GM23338 (cell line): ENCODE measurements around the gene CPNE5. TPM values are rescaled to one million over a fixed set of nuclear protein-coding genes. Genes with fewer than 3 reads are reported as not detected.

ENCODE experiments used
- ATAC-seq: fragments of 200-7000 bp; cut with Tn5 transposase; 3 replicates; pipeline ENCODE4 v1.9.1; 2020
- DNase-seq: peaks from one replicate; pipeline ENCODE4 v3.0.0-alpha.2; 2015; ENCODE audit warnings: low spot score
- H2AFZ ChIP-seq: fragments of 200-600 bp; sonication (generic); 2 replicates; pipeline ENCODE4 v1.8.0; 2016; ENCODE audit warnings: antibody characterized with exemption, mild to moderate bottlenecking, moderate library complexity
- H3F3A ChIP-seq: fragments of 200-600 bp; sonication (generic); replicated peaks from 2 replicates; pipeline ENCODE4 v1.8.0; 2017; ENCODE audit warnings: antibody characterized with exemption, mixed run types, low read depth
- H3K27ac ChIP-seq: fragments of 200-600 bp; sonication (generic); 2 replicates; pipeline ENCODE4 v1.6.1; 2016; ENCODE audit warnings: low read depth
- H3K27me3 ChIP-seq: fragments of 200-600 bp; sonication (generic); 2 replicates; pipeline ENCODE4 v1.8.0; 2016; ENCODE audit warnings: mild to moderate bottlenecking, mixed run types, moderate library complexity; ENCODE audit not compliant: insufficient read depth
- H3K36me3 ChIP-seq: fragments of 200-600 bp; sonication (generic); 2 replicates; pipeline ENCODE4 v1.8.0; 2016; ENCODE audit warnings: mild to moderate bottlenecking; ENCODE audit not compliant: insufficient read depth
- H3K4me1 ChIP-seq: fragments of 200-600 bp; sonication (generic); 2 replicates; pipeline ENCODE4 v1.8.0; 2016; ENCODE audit warnings: mild to moderate bottlenecking, moderate library complexity; ENCODE audit not compliant: insufficient read depth
- H3K4me2 ChIP-seq: fragments of 200-600 bp; sonication (generic); 2 replicates; pipeline ENCODE4 v1.7.1; 2017; ENCODE audit warnings: mixed run types
- H3K4me3 ChIP-seq: fragments of 200-600 bp; sonication (generic); 2 replicates; pipeline ENCODE4 v1.6.1; 2016; ENCODE audit warnings: mixed run types
- H3K79me2 ChIP-seq: fragments of 200-600 bp; sonication (generic); replicated peaks from 2 replicates; pipeline ENCODE4 v1.8.0; 2017; ENCODE audit warnings: mild to moderate bottlenecking; ENCODE audit not compliant: insufficient read depth
- H3K9me2 ChIP-seq: fragments of 200-600 bp; sonication (generic); 2 replicates; pipeline ENCODE4 v1.8.0; 2017; ENCODE audit not compliant: insufficient read depth
- H4K20me1 ChIP-seq: fragments of 200-600 bp; sonication (generic); replicated peaks from 2 replicates; pipeline ENCODE4 v1.8.0; 2017; ENCODE audit warnings: mild to moderate bottlenecking; ENCODE audit not compliant: insufficient read depth
- H3K27ac Mint-ChIP-seq: 2 replicates; pipeline ENCODE4 v1.8.0; 2020; ENCODE audit warnings: inconsistent platforms, mild to moderate bottlenecking, moderate library complexity, mixed read lengths
- H3K27me3 Mint-ChIP-seq: 3 replicates; pipeline ENCODE4 v1.8.0; 2022; ENCODE audit warnings: low read depth, mild to moderate bottlenecking, moderate library complexity, mixed read lengths, inconsistent platforms; ENCODE audit not compliant: insufficient read depth, poor library complexity
- H3K36me3 Mint-ChIP-seq: 3 replicates; pipeline ENCODE4 v1.8.0; 2021; ENCODE audit warnings: low read depth, mild to moderate bottlenecking, inconsistent platforms, moderate library complexity, mixed read lengths
- H3K4me1 Mint-ChIP-seq: 3 replicates; pipeline ENCODE4 v1.8.0; 2020; ENCODE audit warnings: mild to moderate bottlenecking, inconsistent platforms, mixed read lengths
- H3K4me3 Mint-ChIP-seq: 3 replicates; pipeline ENCODE4 v1.8.0; 2021; ENCODE audit warnings: moderate library complexity, mild to moderate bottlenecking, inconsistent platforms, mixed read lengths
- H3K9me3 Mint-ChIP-seq: 3 replicates; pipeline ENCODE4 v1.8.0; 2020; ENCODE audit warnings: moderate library complexity, mild to moderate bottlenecking, inconsistent platforms, mixed read lengths
- CREB1 ChIP-seq: fragments of 250-450 bp; sonication (Bioruptor Pico); IDR thresholded peaks from 2 replicates; pipeline ENCODE4 v1.5.0; 2020; ENCODE audit warnings: low read depth, mild to moderate bottlenecking, moderate library complexity
- EZH2 ChIP-seq: fragments of 200-600 bp; sonication (generic); IDR thresholded peaks from one replicate; pipeline ENCODE4 v1.8.0; 2017; ENCODE audit warnings: antibody characterized with exemption, mild to moderate bottlenecking, low read depth; ENCODE audit not compliant: unreplicated experiment
- EZH2phosphoT487 ChIP-seq: fragments of 200-600 bp; sonication (generic); IDR thresholded peaks from one replicate; pipeline ENCODE4 v1.8.1; 2018; ENCODE audit warnings: antibody characterized with exemption; ENCODE audit not compliant: unreplicated experiment
- JUNB ChIP-seq: IDR thresholded peaks from one replicate; pipeline ENCODE4 v1.6.1; 2016; ENCODE audit warnings: antibody characterized with exemption; ENCODE audit not compliant: unreplicated experiment
- NANOG ChIP-seq: IDR thresholded peaks from 2 replicates; pipeline ENCODE4 v1.6.1; 2016; ENCODE audit warnings: antibody characterized with exemption, borderline replicate concordance
- POLR2AphosphoS5 ChIP-seq: IDR thresholded peaks from 2 replicates; pipeline ENCODE4 v1.6.1; 2016; ENCODE audit warnings: antibody characterized with exemption, low read depth
- STAT1 ChIP-seq: IDR thresholded peaks from one replicate; pipeline ENCODE4 v1.6.1; 2016; ENCODE audit warnings: antibody characterized with exemption; ENCODE audit not compliant: unreplicated experiment
- ZNF114 ChIP-seq: fragments of 250-450 bp; sonication (Bioruptor Pico); IDR thresholded peaks from 2 replicates; pipeline ENCODE4 v1.5.0; 2020; ENCODE audit warnings: mild to moderate bottlenecking, moderate library complexity
- ZNF331 ChIP-seq: fragments of 250-450 bp; sonication (Bioruptor Pico); IDR thresholded peaks from 2 replicates; pipeline ENCODE4 v1.5.0; 2020; ENCODE audit warnings: low read depth, mild to moderate bottlenecking, moderate library complexity
- polyA plus RNA-seq: library from polyadenylated mRNA; unstranded; fragments of >200 nt; fragmentation: Nextera tagmentation; extraction: Ambion mirVana; gene quantifications from 2 replicates; pipeline ENCODE4 v1.2.1, GENCODE V29; 2016
- total RNA-seq: library from RNA; depleted of rRNA; stranded (reverse); fragments of >200 nt; shearing (Covaris generic); gene quantifications from 2 replicates; pipeline ENCODE4 v1.2.3, GENCODE V29; 2014
- TF ChIP-seq, protein P1 (sequence below): IDR thresholded peaks from one replicate; pipeline ENCODE4 v1.6.1; 2018; ENCODE audit warnings: antibody characterized with exemption; ENCODE audit not compliant: unreplicated experiment
- TF ChIP-seq, protein P2 (sequence below), 2 experiments: fragments of 200-600 bp in 1 of 2; sonication (generic) in 1 of 2; conservative IDR thresholded peaks; 2 replicates each; pipeline versions ENCODE4 v1.5.1 to v1.6.1; 2016 to 2017; ENCODE audit warnings: antibody characterized with exemption in 2 of 2, low read depth in 2 of 2, mild to moderate bottlenecking in 2 of 2, moderate library complexity in 1 of 2
- TF ChIP-seq, protein P3 (sequence below): fragments of 250-450 bp; sonication (Bioruptor Pico); IDR thresholded peaks from 2 replicates; pipeline ENCODE4 v1.5.0; 2020; ENCODE audit warnings: mild to moderate bottlenecking, moderate library complexity

The CPNE5 gene
- total and polyA plus RNA-seq, 2 experiments from 2014 or later, result 0.14 to 0.42 TPM

DNA sequence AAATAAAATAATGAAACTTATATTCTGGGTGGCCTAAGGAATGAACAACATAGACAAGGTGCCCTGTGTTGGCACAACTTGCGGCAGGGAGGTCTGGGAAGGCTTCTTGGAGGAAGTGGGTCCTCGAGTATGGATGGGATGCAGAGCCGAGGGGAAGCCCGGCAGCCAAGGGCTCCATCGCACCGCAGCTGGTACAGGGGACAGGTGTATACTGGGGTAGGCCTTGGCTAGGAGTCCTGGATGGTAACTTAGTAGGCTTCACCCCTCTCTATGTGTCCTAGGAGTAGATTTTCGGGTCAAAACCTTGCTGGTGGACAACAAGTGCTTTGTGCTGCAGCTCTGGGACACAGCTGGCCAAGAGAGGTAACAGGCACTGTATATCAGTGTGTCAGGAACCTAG is 113.7 kb downstream of the CPNE5 start:
- no peak overlapping the region for H3K4me2 ChIP-seq
- TF ChIP-seq ZNF331 (CRISPR knock-in tag) (no peak), NANOG (no peak), POLR2AphosphoS5 (no peak), JUNB (no peak), STAT1 (no peak), EZH2 (no peak), EZH2phosphoT487 (no peak), CREB1 (CRISPR knock-in tag) (no peak), ZNF114 (CRISPR knock-in tag) (no peak)
- TF ChIP-seq, protein P1, sequence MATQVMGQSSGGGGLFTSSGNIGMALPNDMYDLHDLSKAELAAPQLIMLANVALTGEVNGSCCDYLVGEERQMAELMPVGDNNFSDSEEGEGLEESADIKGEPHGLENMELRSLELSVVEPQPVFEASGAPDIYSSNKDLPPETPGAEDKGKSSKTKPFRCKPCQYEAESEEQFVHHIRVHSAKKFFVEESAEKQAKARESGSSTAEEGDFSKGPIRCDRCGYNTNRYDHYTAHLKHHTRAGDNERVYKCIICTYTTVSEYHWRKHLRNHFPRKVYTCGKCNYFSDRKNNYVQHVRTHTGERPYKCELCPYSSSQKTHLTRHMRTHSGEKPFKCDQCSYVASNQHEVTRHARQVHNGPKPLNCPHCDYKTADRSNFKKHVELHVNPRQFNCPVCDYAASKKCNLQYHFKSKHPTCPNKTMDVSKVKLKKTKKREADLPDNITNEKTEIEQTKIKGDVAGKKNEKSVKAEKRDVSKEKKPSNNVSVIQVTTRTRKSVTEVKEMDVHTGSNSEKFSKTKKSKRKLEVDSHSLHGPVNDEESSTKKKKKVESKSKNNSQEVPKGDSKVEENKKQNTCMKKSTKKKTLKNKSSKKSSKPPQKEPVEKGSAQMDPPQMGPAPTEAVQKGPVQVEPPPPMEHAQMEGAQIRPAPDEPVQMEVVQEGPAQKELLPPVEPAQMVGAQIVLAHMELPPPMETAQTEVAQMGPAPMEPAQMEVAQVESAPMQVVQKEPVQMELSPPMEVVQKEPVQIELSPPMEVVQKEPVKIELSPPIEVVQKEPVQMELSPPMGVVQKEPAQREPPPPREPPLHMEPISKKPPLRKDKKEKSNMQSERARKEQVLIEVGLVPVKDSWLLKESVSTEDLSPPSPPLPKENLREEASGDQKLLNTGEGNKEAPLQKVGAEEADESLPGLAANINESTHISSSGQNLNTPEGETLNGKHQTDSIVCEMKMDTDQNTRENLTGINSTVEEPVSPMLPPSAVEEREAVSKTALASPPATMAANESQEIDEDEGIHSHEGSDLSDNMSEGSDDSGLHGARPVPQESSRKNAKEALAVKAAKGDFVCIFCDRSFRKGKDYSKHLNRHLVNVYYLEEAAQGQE, result no peak
- TF ChIP-seq, protein P2, sequence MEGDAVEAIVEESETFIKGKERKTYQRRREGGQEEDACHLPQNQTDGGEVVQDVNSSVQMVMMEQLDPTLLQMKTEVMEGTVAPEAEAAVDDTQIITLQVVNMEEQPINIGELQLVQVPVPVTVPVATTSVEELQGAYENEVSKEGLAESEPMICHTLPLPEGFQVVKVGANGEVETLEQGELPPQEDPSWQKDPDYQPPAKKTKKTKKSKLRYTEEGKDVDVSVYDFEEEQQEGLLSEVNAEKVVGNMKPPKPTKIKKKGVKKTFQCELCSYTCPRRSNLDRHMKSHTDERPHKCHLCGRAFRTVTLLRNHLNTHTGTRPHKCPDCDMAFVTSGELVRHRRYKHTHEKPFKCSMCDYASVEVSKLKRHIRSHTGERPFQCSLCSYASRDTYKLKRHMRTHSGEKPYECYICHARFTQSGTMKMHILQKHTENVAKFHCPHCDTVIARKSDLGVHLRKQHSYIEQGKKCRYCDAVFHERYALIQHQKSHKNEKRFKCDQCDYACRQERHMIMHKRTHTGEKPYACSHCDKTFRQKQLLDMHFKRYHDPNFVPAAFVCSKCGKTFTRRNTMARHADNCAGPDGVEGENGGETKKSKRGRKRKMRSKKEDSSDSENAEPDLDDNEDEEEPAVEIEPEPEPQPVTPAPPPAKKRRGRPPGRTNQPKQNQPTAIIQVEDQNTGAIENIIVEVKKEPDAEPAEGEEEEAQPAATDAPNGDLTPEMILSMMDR (conservative IDR thresholded peaks at IDR 0.05; ENCODE audit: low read depth in 2 of 2), result no peak
- TF ChIP-seq, protein P3, sequence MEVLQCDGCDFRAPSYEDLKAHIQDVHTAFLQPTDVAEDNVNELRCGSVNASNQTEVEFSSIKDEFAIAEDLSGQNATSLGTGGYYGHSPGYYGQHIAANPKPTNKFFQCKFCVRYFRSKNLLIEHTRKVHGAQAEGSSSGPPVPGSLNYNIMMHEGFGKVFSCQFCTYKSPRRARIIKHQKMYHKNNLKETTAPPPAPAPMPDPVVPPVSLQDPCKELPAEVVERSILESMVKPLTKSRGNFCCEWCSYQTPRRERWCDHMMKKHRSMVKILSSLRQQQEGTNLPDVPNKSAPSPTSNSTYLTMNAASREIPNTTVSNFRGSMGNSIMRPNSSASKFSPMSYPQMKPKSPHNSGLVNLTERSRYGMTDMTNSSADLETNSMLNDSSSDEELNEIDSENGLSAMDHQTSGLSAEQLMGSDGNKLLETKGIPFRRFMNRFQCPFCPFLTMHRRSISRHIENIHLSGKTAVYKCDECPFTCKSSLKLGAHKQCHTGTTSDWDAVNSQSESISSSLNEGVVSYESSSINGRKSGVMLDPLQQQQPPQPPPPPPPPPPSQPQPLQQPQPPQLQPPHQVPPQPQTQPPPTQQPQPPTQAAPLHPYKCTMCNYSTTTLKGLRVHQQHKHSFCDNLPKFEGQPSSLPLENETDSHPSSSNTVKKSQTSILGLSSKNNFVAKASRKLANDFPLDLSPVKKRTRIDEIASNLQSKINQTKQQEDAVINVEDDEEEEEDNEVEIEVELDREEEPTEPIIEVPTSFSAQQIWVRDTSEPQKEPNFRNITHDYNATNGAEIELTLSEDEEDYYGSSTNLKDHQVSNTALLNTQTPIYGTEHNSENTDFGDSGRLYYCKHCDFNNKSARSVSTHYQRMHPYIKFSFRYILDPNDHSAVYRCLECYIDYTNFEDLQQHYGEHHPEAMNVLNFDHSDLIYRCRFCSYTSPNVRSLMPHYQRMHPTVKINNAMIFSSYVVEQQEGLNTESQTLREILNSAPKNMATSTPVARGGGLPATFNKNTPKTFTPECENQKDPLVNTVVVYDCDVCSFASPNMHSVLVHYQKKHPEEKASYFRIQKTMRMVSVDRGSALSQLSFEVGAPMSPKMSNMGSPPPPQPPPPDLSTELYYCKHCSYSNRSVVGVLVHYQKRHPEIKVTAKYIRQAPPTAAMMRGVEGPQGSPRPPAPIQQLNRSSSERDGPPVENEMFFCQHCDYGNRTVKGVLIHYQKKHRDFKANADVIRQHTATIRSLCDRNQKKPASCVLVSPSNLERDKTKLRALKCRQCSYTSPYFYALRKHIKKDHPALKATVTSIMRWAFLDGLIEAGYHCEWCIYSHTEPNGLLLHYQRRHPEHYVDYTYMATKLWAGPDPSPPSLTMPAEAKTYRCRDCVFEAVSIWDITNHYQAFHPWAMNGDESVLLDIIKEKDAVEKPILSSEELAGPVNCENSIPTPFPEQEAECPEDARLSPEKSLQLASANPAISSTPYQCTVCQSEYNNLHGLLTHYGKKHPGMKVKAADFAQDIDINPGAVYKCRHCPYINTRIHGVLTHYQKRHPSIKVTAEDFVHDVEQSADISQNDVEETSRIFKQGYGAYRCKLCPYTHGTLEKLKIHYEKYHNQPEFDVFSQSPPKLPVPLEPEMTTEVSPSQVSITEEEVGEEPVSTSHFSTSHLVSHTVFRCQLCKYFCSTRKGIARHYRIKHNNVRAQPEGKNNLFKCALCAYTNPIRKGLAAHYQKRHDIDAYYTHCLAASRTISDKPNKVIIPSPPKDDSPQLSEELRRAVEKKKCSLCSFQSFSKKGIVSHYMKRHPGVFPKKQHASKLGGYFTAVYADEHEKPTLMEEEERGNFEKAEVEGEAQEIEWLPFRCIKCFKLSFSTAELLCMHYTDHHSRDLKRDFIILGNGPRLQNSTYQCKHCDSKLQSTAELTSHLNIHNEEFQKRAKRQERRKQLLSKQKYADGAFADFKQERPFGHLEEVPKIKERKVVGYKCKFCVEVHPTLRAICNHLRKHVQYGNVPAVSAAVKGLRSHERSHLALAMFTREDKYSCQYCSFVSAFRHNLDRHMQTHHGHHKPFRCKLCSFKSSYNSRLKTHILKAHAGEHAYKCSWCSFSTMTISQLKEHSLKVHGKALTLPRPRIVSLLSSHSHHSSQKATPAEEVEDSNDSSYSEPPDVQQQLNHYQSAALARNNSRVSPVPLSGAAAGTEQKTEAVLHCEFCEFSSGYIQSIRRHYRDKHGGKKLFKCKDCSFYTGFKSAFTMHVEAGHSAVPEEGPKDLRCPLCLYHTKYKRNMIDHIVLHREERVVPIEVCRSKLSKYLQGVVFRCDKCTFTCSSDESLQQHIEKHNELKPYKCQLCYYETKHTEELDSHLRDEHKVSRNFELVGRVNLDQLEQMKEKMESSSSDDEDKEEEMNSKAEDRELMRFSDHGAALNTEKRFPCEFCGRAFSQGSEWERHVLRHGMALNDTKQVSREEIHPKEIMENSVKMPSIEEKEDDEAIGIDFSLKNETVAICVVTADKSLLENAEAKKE (CRISPR knock-in tag), result no peak
- H3K27ac ChIP-seq, result no peak overlapping the region
- H3K27me3 ChIP-seq, result no peaks in the 10 kb centered on the region
- no peaks in the 10 kb centered on the region for H3K36me3 Mint-ChIP-seq
- DNase-seq (no peak), ATAC-seq (no peak)
- no peak overlapping the region for H2AFZ ChIP-seq
- no peaks in the 10 kb centered on the region for H3K36me3 ChIP-seq
- H3K4me3 Mint-ChIP-seq, result no peak overlapping the region
- H3F3A ChIP-seq, result no peaks in the 10 kb centered on the region
- H3K27me3 Mint-ChIP-seq, result no peaks in the 10 kb centered on the region
- no peaks in the 10 kb centered on the region for H3K4me1 ChIP-seq
- no peaks in the 10 kb centered on the region for H3K9me3 Mint-ChIP-seq
- no peak overlapping the region for H3K4me3 ChIP-seq
- no peaks in the 10 kb centered on the region for H3K79me2 ChIP-seq
- H3K4me1 Mint-ChIP-seq, result peaks cover 2% of the 10 kb centered on the region; the same call in 2 of the 3 replicates
- no peak overlapping the region for H3K27ac Mint-ChIP-seq
- no peaks in the 10 kb centered on the region for H4K20me1 ChIP-seq
- 0 out of 2 replicates have a peak, but pooled peaks cover 3% of the 10 kb centered on the region for H3K9me2 ChIP-seq
